ENCODE measurements around the gene ATAD1. TPM values are rescaled to one million over a fixed set of nuclear protein-coding genes. Genes with fewer than 3 reads are reported as not detected.
A peak's percentile ranks its signal among the peaks of the same experiment; 100 is the strongest.

Gene ATAD1
- total RNA-seq, 1 experiment from 2014 or later: 48.8 TPM

GRCh38 chr10:87818505-87819288 lies 671 bp upstream of the ATAD1 start:
- CTCF ChIA-PET: interaction anchor here (0.6 to 2.1 kb wide), 4 partner anchors 32 to 568 kb away, joined by 3 to 4 read pairs (median 4); partner anchors contain the start of genes KLLN and PTEN
- Mint-ChIP-seq H3K9me3 (ENCODE audit: unreplicated experiment) (no peaks in the 10 kb centered on the region), H3K36me3 (ENCODE audit: insufficient read depth, unreplicated experiment) (peaks cover 5% of the 10 kb centered on the region), H3K4me3 (ENCODE audit: unreplicated experiment) (peak overlapping the region; percentile 99), H3K4me1 (ENCODE audit: low read depth, unreplicated experiment) (peaks cover 17% of the 10 kb centered on the region), H3K27me3 (ENCODE audit: insufficient read depth, unreplicated experiment) (no peaks in the 10 kb centered on the region), H3K27ac (ENCODE audit: unreplicated experiment) (peak overlapping the region; percentile 96)
- POLR2A ChIA-PET: interaction anchor here (1.0 to 1.8 kb wide), 2 partner anchors 23 to 43 kb away, joined by 4 to 15 read pairs; no protein-coding TSS in a partner anchor
- Histone ChIP-seq H3K27me3 (replicated peaks; ENCODE audit: control insufficient read depth, insufficient read depth, low read length) (no peaks in the 10 kb centered on the region), H3K36me3 (ENCODE audit: control insufficient read depth, insufficient read depth, low read length) (no peaks in the 10 kb centered on the region), H3K4me3 (ENCODE audit: low read depth, low read length) (peak overlapping the region; percentile 66), H3K4me1 (peaks cover 24% of the 10 kb centered on the region), H3K9me3 (no peaks in the 10 kb centered on the region)
- TSS peak; percentile 62 for BruUV-seq (replicated peaks)
- TF ChIP-seq CTCF (IDR thresholded peaks at IDR 0.05; ENCODE audit: insufficient read depth in 1 of 2, low read depth in 1 of 2, low read length in 1 of 2, severe bottlenecking in 1 of 2, unreplicated experiment in 1 of 2): peak in 1 of 2 experiments; percentile 6
- intact Hi-C loops (cut with micrococcal nuclease; ENCODE audit: unreplicated experiment): loop anchor here (1.0 to 2.0 kb wide), 2 partner anchors 24 to 44 kb away; partner anchors contain the start of genes KLLN and PTEN
- DNase-seq: peak; percentile 36 to 46

GRCh38 chr10:87816898-87817608 lies 973 bp downstream of the ATAD1 start:
- intact Hi-C loops (cut with micrococcal nuclease; ENCODE audit: unreplicated experiment): no loop called here
- Mint-ChIP-seq H3K4me1 (ENCODE audit: low read depth, unreplicated experiment) (peaks cover 17% of the 10 kb centered on the region), H3K27me3 (ENCODE audit: insufficient read depth, unreplicated experiment) (no peaks in the 10 kb centered on the region), H3K9me3 (ENCODE audit: unreplicated experiment) (no peaks in the 10 kb centered on the region), H3K27ac (ENCODE audit: unreplicated experiment) (peak overlapping the region; percentile 96), H3K36me3 (ENCODE audit: insufficient read depth, unreplicated experiment) (peaks cover 9% of the 10 kb centered on the region), H3K4me3 (ENCODE audit: unreplicated experiment) (peak overlapping the region; percentile 99)
- no peaks in the 10 kb centered on the region for H3K27me3 ChIP-seq (replicated peaks; ENCODE audit: control insufficient read depth, insufficient read depth, low read length)
- H3K4me1 ChIP-seq: peaks cover 24% of the 10 kb centered on the region
- no peak for TF ChIP-seq CTCF (IDR thresholded peaks at IDR 0.05; ENCODE audit: insufficient read depth in 1 of 2, low read depth in 1 of 2, low read length in 1 of 2, severe bottlenecking in 1 of 2, unreplicated experiment in 1 of 2)
- ChIA-PET CTCF (interaction anchor here (1.4 to 2.1 kb wide), 2 partner anchors 46 to 297 kb away, joined by 4 read pairs; partner anchors contain the start of genes KLLN and PTEN), POLR2A (interaction anchor here (1.0 to 1.8 kb wide), 2 partner anchors 13 to 45 kb away, joined by 4 to 15 read pairs; no protein-coding TSS in a partner anchor)
- no peak for DNase-seq
- BruUV-seq (replicated peaks): no TSS peak
- H3K4me3 ChIP-seq (ENCODE audit: low read depth, low read length): peak overlapping the region; percentile 66
- no peaks in the 10 kb centered on the region for H3K36me3 ChIP-seq (ENCODE audit: control insufficient read depth, insufficient read depth, low read length)
- H3K9me3 ChIP-seq: no peaks in the 10 kb centered on the region

GRCh38 chr10:87816163-87816897 lies 1.7 kb downstream of the ATAD1 start:
- H3K27me3 Mint-ChIP-seq (ENCODE audit: insufficient read depth, unreplicated experiment): no peaks in the 10 kb centered on the region
- H3K4me1 ChIP-seq: peaks cover 24% of the 10 kb centered on the region
- H3K27ac Mint-ChIP-seq (ENCODE audit: unreplicated experiment): no peak overlapping the region
- ChIA-PET CTCF (no interaction called here), POLR2A (no interaction called here)
- H3K27me3 ChIP-seq (replicated peaks; ENCODE audit: control insufficient read depth, insufficient read depth, low read length): no peaks in the 10 kb centered on the region
- BruUV-seq (replicated peaks): TSS peak; percentile 33
- peak overlapping the region; percentile 99 for H3K4me3 Mint-ChIP-seq (ENCODE audit: unreplicated experiment)
- peaks cover 17% of the 10 kb centered on the region for H3K4me1 Mint-ChIP-seq (ENCODE audit: low read depth, unreplicated experiment)
- no peaks in the 10 kb centered on the region for H3K9me3 ChIP-seq
- H3K36me3 ChIP-seq (ENCODE audit: control insufficient read depth, insufficient read depth, low read length): no peaks in the 10 kb centered on the region
- DNase-seq: no peak
- H3K9me3 Mint-ChIP-seq (ENCODE audit: unreplicated experiment): no peaks in the 10 kb centered on the region
- intact Hi-C loops (cut with micrococcal nuclease; ENCODE audit: unreplicated experiment): no loop called here
- H3K36me3 Mint-ChIP-seq (ENCODE audit: insufficient read depth, unreplicated experiment): peaks cover 16% of the 10 kb centered on the region
- TF ChIP-seq CTCF (IDR thresholded peaks at IDR 0.05; ENCODE audit: insufficient read depth in 1 of 2, low read depth in 1 of 2, low read length in 1 of 2, severe bottlenecking in 1 of 2, unreplicated experiment in 1 of 2): peak in 1 of 2 experiments; percentile 25
- peak overlapping the region; percentile 66 for H3K4me3 ChIP-seq (ENCODE audit: low read depth, low read length)
